Upper lobe of left lung (tissue), 4 donors: ENCODE data around the gene NT5C.

Source experiments
- CTCF ChIP-seq, 6 experiments: fragments of 450-650 bp in 4 of 6; fragments of 200-600 bp in 2 of 6; sonication (generic) in 2 of 6; IDR thresholded peaks; one replicate each; pipeline ENCODE4 v1.5.1; 2016 to 2019; ENCODE audit warnings: antibody characterized with exemption in 6 of 6
- POLR2A ChIP-seq, 4 donors: fragments of 450-650 bp; IDR thresholded peaks; one replicate each; pipeline ENCODE4 v1.5.1; 2016 to 2017; ENCODE audit warnings: antibody characterized with exemption in 4 of 4, mild to moderate bottlenecking in 2 of 4
- POLR2AphosphoS5 ChIP-seq, 2 donors: sonication (generic); formaldehyde crosslinking; IDR thresholded peaks; one replicate each; pipeline ENCODE4 v1.5.1; 2017; ENCODE audit warnings: antibody characterized with exemption in 2 of 2

- no peak for TF ChIP-seq CTCF (IDR thresholded peaks at IDR 0.05)
- TF ChIP-seq POLR2A (IDR thresholded peaks at IDR 0.05) = no peak
- TF ChIP-seq POLR2AphosphoS5 (IDR thresholded peaks at IDR 0.05) = no peak
Measured at GRCh38 chr17:75153780-75154194, 22.2 kb upstream of the NT5C start.
